NCI-H226 (cell line): ENCODE results near the gene DNAH8.

ENCODE experiments used
- DNase-seq: peaks from one replicate; pipeline ENCODE4 v3.0.0-alpha.2; 2015

DNAH8 gene

DNA sequence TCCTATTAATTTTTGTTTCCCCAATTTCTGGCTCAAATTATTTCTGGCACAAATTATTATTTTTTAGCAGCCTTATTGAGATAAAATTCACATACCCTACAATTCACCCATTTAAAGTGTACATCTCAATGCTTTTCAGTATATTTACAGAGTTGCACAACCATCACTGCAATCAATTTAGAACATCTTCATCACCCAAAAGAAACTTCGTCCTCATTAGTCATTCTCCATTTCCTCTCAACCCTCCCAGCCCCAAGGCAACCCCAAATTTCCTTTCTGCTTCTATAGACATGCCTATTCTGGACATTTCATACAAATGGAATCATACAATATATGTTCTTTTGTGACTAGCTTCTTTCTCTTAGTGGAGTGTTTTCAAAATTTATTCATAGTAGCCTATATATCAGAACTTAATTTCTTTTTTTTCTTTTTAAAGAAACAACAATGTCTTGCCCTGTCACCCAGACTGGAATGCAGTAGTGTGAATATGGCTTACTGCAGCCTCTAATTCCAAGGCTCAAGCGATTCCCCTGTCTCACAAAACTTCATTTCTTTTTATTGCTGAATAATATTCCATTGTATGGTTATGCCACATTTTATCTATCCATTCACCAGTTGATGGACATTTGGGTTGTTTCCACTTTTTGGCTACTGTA lies 84.5 kb downstream of the DNAH8 start:
- no peak for DNase-seq

DNA sequence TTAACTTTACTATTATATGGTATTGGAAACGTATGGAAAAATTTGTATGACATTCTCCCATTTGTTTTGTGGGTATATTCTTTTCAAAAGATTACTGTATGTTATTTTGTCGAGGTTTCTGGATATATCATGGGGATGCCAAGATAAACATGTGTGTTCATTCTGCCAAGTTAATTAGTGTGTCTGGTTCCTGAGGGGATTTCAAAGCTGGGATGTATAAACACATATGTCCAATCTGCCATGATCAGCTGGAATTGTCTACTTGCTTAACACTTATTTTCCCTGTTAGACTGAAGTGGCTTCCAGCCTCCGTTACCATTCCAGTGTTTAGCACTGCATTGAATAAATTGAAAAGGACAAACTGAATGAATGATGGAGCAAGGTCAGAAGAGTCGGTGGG lies 86.2 kb downstream of the DNAH8 start:
- no peak for DNase-seq

DNA sequence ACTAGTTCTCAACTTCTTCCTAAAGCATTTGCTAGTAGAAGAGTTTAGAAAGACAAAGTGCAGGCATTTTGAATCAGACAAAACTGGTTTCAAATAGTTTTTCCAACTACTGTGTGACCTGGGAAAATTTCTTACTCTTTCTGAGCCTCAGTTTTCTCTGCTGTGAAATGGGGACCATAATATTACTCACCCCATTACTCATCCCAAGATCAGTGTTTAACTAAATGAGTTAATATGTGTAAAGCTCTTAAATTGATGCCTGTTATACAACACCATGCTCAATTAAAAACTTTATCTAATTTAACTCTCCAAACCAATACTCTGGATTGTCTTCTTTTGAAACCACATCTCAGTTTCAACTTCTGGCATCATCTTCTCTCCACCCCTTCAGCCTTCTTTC lies 87.4 kb downstream of the DNAH8 start:
- no peak for DNase-seq

DNA sequence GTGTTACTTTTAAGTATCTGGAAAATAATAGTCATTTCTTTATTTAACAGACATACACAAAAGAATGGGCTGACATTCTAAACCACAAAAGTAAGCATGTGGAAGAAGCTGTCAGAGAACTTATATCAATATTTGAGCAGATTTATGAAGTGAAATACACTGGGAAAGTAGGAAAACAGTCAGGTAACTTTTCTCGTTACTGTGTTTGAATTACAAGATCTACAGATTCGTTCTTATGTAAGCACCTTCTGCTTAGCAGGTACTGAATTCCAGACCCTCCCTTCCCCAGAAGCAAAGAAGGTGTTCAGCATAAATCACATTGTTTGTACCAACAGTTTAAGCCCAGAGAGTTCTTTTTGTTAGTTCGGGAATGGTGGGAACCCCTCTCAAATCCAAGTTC lies 88.0 kb downstream of the DNAH8 start:
- no peak for DNase-seq

DNA sequence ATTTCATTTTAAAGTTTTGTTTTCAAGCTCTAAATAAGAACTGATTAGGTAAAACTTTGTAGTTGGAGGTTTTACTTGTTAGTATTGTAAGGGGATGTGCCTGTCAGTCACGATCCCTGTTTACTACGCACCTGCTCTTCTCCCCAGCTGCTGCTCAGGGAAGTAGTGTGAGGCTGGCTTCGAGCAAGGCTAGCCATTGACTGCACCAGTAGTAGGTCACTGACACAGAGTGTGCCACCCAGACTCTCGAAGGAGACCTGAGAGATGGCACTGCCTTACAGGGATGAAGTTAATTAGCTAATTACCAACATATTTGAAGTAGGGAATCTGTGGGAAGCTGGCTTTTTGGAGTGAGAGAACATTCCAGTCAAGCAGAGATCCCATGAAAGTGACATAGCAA lies 89.2 kb downstream of the DNAH8 start:
- no peak for DNase-seq

DNA sequence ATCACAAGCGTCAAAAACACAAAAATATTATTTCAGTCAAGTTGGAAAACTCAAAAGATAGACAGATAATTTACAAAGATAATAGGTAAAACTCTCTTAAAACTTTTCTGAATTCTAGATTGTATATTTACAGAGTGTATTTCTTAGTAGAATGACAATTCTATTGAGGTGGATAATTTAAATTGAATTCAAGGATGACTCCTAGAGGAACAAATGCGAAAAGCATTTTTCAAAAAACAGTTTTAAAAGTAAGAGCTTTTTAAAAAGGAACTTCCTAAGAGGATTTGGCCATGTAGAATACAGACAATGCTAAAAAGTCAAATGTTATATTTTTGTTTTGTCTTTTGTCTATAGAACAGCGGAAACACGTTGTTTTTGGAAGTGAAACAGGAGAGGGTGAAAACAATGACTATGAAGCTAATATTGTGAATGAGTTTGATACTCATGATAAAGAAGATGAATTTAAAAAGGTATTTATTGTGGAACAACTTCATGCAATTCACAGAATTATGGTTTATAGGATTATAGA lies 90.1 kb downstream of the DNAH8 start:
- no peak for DNase-seq

DNA sequence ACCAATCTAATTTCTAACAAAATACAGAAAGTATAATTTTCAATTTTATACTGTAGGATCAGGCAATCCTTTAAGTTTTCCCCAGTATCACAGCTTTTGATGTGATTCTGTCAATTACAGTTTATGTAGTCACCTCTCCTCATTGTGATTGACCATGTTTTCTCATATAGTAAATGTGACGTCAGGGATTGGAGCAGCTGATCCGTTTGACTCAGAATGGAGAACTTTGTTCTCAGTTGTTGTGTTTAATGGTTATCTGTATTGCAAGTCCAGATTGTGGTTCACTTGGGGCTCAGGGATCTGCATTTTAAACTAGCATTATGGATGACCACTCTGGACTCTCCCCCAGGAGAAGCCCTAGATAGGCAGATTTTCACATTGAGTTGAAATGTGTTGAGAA lies 90.6 kb downstream of the DNAH8 start:
- DNase-seq: no peak

DNA sequence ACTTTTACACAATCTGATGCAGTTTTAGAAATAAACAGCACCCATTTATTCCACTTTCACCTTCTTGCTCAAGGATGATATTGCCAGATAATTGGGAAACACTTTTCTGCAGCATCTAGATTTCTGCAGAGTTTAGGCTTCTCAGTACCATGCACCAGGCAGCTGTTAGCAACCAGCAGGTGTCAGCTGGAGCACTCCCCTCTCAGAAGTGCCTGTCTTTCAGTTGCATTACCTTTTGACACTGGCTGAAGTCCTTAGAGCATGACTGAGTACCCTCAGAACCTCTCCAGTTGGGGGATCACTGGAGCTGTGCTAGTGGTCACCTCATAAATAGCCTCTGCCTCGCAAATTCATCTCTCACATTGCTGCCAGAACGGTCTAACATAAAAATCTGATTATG lies 91.2 kb downstream of the DNAH8 start:
- DNase-seq: no peak

DNA sequence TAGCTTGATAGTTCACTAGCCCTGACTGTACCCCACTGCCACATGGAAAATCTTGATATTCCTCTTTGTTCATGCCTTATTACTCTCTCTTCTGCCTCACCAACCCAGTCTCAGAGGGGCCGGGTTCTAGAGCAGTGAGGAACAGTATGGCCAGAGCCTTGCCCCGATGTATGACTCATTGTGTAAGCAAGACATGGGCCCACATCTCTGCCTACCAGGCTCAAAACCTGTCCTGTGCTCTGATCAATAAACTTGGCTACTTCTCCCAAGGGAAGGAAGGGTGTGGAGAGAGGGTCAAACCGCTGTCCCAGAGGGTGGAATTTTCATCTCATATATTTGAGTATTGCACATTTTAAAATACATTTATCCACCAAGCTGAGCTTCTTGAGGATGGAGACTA lies 91.7 kb downstream of the DNAH8 start:
- DNase-seq: no peak

DNA sequence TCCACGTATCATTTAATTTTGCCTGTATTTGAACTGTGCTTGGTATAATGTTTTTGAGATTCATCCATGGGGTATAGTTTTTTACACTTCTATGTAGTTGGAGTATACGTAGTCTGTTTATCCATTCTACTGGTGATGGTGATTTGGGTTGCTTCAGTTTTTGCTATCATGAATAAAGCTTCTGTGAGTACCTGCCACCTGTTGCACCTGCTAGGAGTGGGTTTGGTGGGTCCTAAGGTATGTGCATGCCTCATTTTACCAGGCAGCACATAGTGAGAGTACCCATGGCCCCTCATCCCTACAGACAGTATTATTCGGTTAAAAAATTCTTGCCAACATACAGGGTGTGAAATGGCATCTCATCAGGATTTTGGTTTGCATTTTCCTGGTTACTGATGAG lies 92.9 kb downstream of the DNAH8 start:
- DNase-seq: no peak

DNA sequence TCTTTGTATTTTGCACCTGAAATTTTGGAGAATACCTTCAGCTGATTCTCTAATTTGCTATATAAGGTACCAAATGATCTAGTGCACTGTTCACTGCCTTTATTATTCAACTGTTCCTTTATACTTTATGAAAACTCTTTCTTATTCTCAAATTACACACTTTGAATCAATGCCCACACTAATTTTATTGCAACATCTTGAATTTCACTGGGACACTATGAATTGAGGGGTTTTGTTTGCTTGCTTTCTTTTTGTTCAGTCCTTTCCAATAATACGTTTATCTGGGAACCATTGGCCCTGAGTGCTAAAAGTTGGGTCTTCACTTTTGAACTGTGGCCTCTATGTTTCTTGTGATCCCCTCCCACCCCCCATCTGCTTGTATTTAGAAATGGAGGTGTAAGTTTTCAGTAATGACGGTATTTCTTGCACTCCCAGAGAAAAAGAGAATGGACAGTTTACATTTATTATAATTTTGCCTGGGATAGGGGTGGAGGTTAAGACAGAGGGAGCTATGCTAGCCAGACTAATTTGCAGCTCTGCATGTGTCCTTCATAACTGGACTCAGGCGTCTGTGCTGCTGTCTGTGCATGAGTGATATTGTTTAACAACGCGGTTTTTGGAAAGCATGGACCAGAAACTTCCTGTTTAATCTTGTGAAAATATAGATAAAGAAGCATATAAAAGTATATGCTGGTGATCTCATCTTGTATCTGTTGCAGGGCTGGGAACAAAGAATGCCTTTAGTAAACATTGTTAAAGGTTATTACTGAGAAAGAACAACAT lies 98.1 kb downstream of the DNAH8 start:
- no peak for DNase-seq

DNA sequence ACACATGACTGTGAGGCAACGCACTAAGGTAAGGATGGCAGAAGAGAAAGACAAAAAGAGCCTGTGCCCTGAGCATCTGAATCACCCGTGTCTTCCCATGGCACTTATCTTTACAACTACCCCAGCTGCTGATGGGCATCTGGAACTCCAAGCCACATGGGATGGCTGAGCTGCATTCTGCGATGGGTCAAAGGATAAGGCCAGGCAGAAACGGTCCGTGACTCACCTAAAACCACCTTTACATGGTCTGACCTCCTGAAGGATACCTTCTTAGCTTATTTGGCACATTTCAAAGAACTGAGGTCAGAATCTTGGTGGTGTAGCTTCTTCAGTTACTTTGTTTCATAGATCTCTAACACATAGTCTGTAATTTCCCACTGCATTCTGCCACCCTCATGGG lies 99.7 kb downstream of the DNAH8 start:
- DNase-seq: no peak

DNA sequence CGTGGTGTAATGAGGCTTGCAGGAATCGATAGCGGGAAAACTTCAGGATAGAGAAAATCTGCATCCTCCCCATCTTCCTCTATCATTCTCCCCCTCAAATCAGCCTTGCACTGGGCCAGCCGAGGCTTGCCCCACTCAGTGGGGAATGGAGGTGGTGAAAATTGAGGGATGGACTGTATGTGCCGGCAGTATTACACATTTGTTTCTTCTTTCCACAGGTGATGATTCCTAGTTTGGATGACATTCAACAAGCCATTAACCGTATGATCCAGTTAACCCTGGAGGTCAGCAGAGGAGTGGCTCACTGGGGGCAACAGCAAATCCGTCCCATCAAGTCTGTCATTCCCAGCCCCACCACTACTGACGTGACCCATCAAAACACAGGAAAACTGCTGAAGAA lies 100.1 kb downstream of the DNAH8 start:
- no peak for DNase-seq

DNA sequence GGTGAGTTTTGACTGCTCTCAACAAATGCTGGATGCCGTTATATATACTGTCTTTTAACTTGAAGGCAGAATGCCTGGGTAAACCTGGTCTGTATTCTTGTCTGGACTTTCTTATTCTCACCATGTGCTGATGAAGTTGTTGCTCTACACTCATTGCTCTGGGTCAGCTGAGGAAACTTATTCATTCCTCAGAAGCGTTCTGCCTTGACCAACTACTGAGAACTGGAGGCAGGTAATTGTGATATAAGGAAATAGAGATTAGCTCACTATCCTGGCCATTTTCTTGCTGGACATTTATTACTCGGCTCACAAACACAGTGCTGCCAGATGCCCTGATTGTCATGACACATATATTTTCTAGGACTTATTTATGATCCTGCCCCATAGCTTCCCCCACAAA lies 103.6 kb downstream of the DNAH8 start:
- DNase-seq: no peak

DNA sequence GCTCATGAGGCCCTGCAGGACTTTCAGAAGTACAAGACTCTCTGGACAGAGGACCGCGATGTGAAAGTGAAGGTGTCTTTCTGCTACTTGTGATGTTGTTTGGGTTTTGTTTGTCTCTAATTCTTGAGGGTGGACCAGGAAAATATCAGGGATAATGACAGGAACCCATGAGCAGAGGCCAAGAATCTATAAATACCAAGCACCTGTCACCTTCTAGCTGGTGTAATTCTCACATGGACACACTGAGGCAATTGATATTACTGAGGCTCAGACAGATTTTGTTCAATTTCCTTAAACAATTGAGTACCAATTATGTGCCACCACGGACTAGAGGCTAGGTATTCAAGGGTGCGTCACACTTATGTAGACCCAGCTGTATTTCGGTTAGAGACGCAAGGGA lies 107.9 kb downstream of the DNAH8 start:
- no peak for DNase-seq

DNA sequence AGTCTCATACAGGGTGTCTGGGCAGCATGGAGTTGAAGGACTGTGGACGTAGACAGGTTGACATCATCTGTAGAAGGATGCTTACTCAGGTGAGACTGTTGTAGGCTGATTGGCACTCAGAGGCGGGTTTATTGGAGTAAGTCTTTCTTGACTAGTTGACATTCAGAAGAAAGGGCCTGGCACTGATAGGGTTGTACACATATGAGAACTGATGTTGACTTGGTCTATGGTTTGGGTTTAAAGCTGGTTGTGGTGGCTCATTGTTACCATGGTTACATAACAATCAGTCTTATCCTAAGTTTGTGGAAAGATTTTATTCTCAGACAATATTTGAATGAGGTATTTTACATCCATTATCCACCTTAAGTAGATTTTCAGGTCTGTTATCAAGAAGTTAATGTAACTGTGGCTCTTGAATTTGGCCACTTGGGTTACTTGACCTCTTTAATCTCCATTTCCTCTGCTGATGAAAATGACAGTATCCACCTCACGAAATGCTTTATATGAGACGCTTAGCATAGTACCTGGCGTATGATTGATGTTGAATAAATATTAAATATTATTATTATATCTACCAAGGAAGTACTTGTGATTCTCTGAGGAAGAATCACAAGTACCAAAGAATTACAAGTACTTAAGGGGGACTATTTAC lies 109.3 kb downstream of the DNAH8 start:
- no peak for DNase-seq

DNA sequence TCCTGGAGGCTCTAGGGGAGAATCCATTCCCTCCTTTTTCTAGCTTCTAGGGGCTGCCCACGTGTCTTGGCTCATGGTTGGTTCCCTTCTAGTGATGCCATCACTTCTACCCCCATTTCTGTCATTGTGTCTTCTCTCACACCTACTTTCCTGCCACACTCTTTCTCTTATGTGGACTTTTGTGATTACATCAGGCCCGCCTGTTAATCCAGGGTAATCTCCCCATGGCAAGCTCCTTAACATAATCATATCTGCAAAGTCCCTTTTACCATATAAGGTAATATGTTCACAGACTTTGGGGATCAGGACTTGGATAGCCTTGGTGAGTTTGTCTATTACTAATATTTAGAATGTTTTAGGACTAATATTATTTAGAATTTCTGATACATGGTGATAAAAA lies 111.9 kb downstream of the DNAH8 start:
- DNase-seq: no peak

DNA sequence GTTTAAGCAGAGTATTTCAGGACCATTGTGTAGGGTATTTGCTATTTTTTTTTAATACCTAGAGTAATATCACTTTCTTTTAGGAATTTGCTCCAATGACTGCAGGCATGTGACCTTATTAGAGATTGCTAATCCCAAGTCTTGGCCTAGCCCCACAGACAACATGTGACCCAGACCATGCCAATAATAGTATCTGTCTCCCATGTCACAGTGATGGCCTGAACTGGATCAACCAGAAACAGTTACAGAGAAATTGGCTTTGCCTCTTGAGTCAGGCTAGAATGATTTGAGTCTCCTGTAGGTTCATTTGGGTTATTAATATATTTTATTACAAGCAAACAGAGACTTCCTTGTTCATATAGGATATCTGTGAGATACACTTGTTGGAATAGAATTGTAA lies 116.8 kb downstream of the DNAH8 start:
- DNase-seq: no peak

DNA sequence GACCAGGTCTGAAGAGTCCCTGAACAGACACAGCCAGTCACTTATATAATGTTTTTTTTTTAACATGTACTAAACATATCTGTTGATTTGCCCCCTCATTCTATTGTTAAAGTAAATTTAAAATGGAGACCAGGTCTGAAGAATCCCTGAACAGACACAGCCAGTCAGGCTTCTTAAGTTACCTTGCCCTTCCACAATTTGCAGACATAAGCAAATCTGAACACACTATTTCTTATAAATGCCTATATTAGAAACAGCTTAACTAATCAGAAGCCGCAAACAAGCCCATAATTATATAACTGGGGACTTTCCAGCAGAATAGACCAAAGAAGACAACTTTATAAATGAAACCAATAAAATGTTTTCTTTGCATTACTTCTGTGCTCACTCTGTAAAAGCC lies 118.2 kb downstream of the DNAH8 start:
- DNase-seq: no peak

DNA sequence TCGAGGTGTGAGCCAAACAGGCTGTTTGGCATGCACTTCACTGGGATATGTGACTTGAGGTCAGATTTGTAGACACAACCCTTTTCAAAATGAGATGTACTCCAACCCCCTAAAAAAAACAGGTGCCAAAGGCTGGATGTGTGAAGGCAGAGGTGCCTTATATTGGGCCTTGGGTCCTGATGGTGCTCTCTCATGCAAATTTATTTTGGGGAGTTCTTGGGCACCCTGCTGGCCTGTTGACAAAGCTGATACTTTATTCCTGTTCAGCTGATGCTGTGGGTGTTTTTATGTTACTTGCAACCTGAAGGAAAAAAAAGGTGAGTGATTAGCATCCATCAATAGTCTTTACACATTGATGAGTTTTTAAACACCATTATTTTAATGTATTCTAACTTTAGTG lies 121.5 kb downstream of the DNAH8 start:
- no peak for DNase-seq

DNA sequence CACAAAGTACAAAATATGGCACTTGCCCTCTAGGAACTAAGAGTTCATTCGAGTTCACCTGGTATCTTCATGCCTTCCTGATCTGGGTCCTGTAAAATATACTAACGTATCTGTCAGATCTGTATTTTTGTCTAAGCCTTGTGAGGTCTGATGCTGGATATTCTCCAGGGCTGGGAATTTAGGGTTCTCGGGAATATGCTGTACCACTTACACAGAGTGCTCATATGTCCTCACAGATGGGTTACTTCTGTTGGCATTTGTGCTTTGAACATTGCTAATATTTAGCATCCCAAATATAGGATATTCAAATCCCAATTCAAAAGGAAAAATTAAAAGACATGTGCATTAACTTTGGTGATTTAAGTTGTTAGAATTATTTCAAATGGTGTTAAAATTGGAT lies 122.0 kb downstream of the DNAH8 start:
- DNase-seq: no peak

DNA sequence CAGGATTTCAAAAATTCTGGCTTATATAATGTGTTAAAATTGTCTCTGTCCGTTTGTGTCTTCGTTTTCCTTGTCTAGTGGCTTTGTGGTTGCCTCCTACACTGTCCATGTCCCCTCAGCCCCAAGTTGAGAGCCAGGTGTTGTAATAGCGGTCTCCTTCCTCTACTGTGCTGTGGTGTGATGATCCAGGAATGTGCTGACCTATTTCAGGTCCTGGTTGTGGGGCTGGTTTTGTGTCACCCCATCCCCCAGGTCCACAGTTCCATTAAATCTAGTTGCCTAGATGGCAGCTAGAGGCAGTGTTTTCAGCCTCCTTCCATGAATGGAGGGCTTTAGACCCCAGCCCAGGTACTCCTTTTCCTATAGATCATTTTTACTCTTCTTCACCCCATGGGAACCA lies 128.7 kb downstream of the DNAH8 start:
- no peak for DNase-seq

DNA sequence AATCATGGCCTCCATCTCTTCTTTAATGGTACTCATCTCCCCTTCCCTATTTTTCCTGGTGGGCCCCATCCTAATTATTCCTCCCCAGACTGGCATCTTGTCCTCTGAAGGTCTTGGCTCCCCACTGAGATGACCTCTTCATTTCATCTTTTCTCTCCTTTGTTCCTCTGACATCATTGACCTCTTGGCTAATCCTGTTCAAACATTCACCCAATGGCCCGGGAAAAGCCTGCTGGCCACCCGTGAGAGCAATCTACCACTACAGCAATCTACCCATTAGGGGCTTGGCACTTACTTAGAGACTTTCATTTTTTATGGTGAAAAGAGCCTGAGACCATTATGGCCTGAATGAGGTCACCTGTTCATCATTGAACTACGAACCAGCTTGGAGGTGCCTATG lies 130.8 kb downstream of the DNAH8 start:
- no peak for DNase-seq

DNA sequence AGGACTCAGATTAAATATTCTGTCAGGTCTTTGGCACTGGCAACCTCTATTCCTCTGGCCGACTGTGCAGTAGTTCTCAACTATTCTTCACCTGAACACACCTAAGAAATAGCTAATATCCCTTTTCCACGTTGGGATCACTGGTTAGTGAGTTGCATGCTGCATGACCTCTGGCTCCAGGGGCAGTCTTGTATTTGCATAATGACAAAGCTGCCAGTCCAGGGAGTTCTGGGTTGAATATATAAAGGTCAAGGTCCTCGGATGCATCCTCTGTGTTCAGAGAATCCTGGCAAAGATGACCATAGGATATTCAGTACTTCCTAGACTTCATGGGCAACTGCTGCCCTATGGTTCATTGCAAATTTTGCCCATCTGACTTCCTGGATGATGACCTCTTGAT lies 131.2 kb downstream of the DNAH8 start:
- DNase-seq: no peak
